Fibroblast of lung (primary cell): ENCODE results near the gene MGAT4A. TPM values are rescaled to one million over a fixed set of nuclear protein-coding genes. Genes with fewer than 3 reads are reported as not detected.

Source experiments
- DNase-seq, 2 donors: peaks; one replicate each; pipeline versions ENCODE4 v3.0.0 to v3.0.0-alpha.2; 2010; ENCODE audit warnings: low read depth in 2 of 2
- H2AFZ ChIP-seq: 2 replicates; pipeline ENCODE4 v1.5.1; 2012; ENCODE audit warnings: low read length, control low read depth, inconsistent platforms
- H3K27ac ChIP-seq: 2 replicates; pipeline ENCODE4 v1.5.1; 2011; ENCODE audit warnings: low read length, control low read depth; ENCODE audit not compliant: insufficient read depth
- H3K27me3 ChIP-seq: 2 replicates; pipeline ENCODE4 v1.5.1; 2011; ENCODE audit warnings: mild to moderate bottlenecking, low read length; ENCODE audit not compliant: control insufficient read depth, insufficient read depth
- H3K36me3 ChIP-seq: 2 replicates; pipeline ENCODE4 v1.5.1; 2011; ENCODE audit warnings: low read length; ENCODE audit not compliant: control insufficient read depth, insufficient read depth
- H3K4me1 ChIP-seq: 2 replicates; pipeline ENCODE4 v1.5.1; 2011; ENCODE audit warnings: low read length; ENCODE audit not compliant: control insufficient read depth, insufficient read depth; ENCODE audit errors: extremely low read depth
- H3K4me2 ChIP-seq: 2 replicates; pipeline ENCODE4 v1.5.1; 2011; ENCODE audit warnings: low read length, control low read depth; ENCODE audit not compliant: insufficient read depth; ENCODE audit errors: extremely low read depth
- H3K4me3 ChIP-seq, 4 experiments: fragments of 200-600 bp in 1 of 4; sonication (generic) in 1 of 4; replicated peaks in 1 of 4; 2 replicates each; pipeline ENCODE4 v1.5.1; 2011 to 2016; ENCODE audit warnings: low read length in 4 of 4, low read depth in 3 of 4, mild to moderate bottlenecking in 3 of 4, control low read depth in 2 of 4, inconsistent platforms in 1 of 4, mixed read lengths in 1 of 4; ENCODE audit not compliant: insufficient read depth in 1 of 4; ENCODE audit errors: control extremely low read depth in 1 of 4
- H3K79me2 ChIP-seq: 2 replicates; pipeline ENCODE4 v1.5.1; 2012; ENCODE audit warnings: mild to moderate bottlenecking, low read length, inconsistent platforms; ENCODE audit not compliant: control insufficient read depth, insufficient read depth
- H3K9ac ChIP-seq: 2 replicates; pipeline ENCODE4 v1.5.1; 2011; ENCODE audit warnings: mild to moderate bottlenecking, low read length, control low read depth; ENCODE audit not compliant: insufficient read depth
- H3K9me3 ChIP-seq: 2 replicates; pipeline ENCODE4 v1.5.1; 2012; ENCODE audit warnings: low read depth, low read length; ENCODE audit not compliant: control insufficient read depth, insufficient read depth
- H4K20me1 ChIP-seq: 2 replicates; pipeline ENCODE4 v1.5.1; 2011; ENCODE audit warnings: low read length; ENCODE audit not compliant: control insufficient read depth, insufficient read depth; ENCODE audit errors: extremely low read depth
- CTCF ChIP-seq, 2 donors: IDR thresholded peaks in 1 of 2; conservative IDR thresholded peaks in 1 of 2; 1 replicate in 1 of 2; 2 replicates in 1 of 2; pipeline ENCODE4 v1.5.1; 2011 to 2012; ENCODE audit warnings: low read length in 2 of 2, control low read depth in 1 of 2, inconsistent platforms in 1 of 2, low read depth in 1 of 2, mild to moderate bottlenecking in 1 of 2
- EZH2 ChIP-seq: IDR thresholded peaks from 2 replicates; pipeline ENCODE4 v1.5.1; 2012; ENCODE audit warnings: low read length, control low read depth, mild to moderate bottlenecking; ENCODE audit errors: missing control alignments
- polyA minus RNA-seq: library from RNA; depleted of rRNA, polyadenylated mRNA; stranded (reverse); fragments of >200 nt; gene quantifications from 2 replicates; pipeline ENCODE4 v1.2.3, GENCODE V29; 2011; ENCODE audit warnings: low replicate concordance
- polyA plus RNA-seq, 2 donors: library from polyadenylated mRNA; depleted of rRNA in 1 of 2; stranded (reverse) in 1 of 2; unstranded in 1 of 2; fragments of >200 nt; gene quantifications; 2 replicates each; pipeline ENCODE4 v1.2.1, GENCODE V29; 2011 to 2012; ENCODE audit warnings: missing spikeins in 1 of 2
- total RNA-seq: library from RNA; depleted of rRNA; stranded (reverse); fragments of >200 nt; gene quantifications from 2 replicates; pipeline ENCODE4 v1.2.1, GENCODE V29; 2014

MGAT4A gene
- total RNA-seq (0.17 and 0.26 TPM in 2 replicates), polyA plus RNA-seq (0.08 and 0.10 TPM in 2 replicates), polyA minus RNA-seq (not detected in 2 replicates)
- polyA plus RNA-seq (2012) = 0.12 TPM in 1 of 2 replicates, not detected in the other

GRCh38 chr2:98731041-98731893, at the start of gene MGAT4A:
Gene MGAT4A (minus strand): TSS chr2:98731132. CDS start chr2:98726332, 4,800 bp downstream.
- Histone ChIP-seq H3K4me2 (peak within 1 kb of the TSS; percentile 83), H3K4me1 (peaks cover 2% of the 10 kb centered on the region), H3K27ac (no peak within 1 kb of the TSS), H4K20me1 (no peaks in the 10 kb centered on the region), H3K4me3 (peak within 1 kb of the TSS in 3 of 4 experiments; percentile 40 to 54 (median 53)), H3K79me2 (no peaks in the 10 kb centered on the region), H3K9ac (peak within 1 kb of the TSS; percentile 28), H2AFZ (peak within 1 kb of the TSS; percentile 19), H3K27me3 (peaks cover 18% of the 10 kb centered on the region), H3K36me3 (no peaks in the 10 kb centered on the region), H3K9me3 (no peaks in the 10 kb centered on the region)
- peak; percentile 11 to 23 for DNase-seq
- TF ChIP-seq EZH2 = no peak
- no peak for TF ChIP-seq CTCF (conservative IDR thresholded peaks at IDR 0.05 in 1 of 2, IDR thresholded peaks at IDR 0.05 in 1 of 2; ENCODE audit: low read depth in 1 of 2, low read length in 2 of 2)

GRCh38 chr2:98778741-98779483, 48.0 kb upstream of the MGAT4A start:
- no peaks in the 10 kb centered on the region for H4K20me1 ChIP-seq
- H3K9me3 ChIP-seq = no peaks in the 10 kb centered on the region
- TF ChIP-seq CTCF (conservative IDR thresholded peaks at IDR 0.05 in 1 of 2, IDR thresholded peaks at IDR 0.05 in 1 of 2; ENCODE audit: low read depth in 1 of 2, low read length in 2 of 2) (no peak), EZH2 (no peak)

GRCh38 chr2:98778151-98778550, 47.2 kb upstream of the MGAT4A start:
- no peaks in the 10 kb centered on the region for H4K20me1 ChIP-seq
- no peak overlapping the region for H3K4me2 ChIP-seq
- DNase-seq = no peak
- TF ChIP-seq EZH2 (no peak), CTCF (conservative IDR thresholded peaks at IDR 0.05 in 1 of 2, IDR thresholded peaks at IDR 0.05 in 1 of 2; ENCODE audit: low read depth in 1 of 2, low read length in 2 of 2) (no peak)
- H3K27me3 ChIP-seq = no peaks in the 10 kb centered on the region
- H3K79me2 ChIP-seq = no peaks in the 10 kb centered on the region
- no peaks in the 10 kb centered on the region for H3K36me3 ChIP-seq
- no peaks in the 10 kb centered on the region for H3K4me1 ChIP-seq
- no peak overlapping the region for H3K4me3 ChIP-seq
- no peak overlapping the region for H3K27ac ChIP-seq
- H2AFZ ChIP-seq = no peak overlapping the region
- no peak overlapping the region for H3K9ac ChIP-seq
- no peaks in the 10 kb centered on the region for H3K9me3 ChIP-seq

More at GRCh38 chr2:98778741-98779483, 48.0 kb upstream of the MGAT4A start:
- no peak overlapping the region for H2AFZ ChIP-seq
- H3K27ac ChIP-seq = no peak overlapping the region
- H3K9ac ChIP-seq = no peak overlapping the region
- no peak for DNase-seq
- no peaks in the 10 kb centered on the region for H3K4me1 ChIP-seq
- no peak overlapping the region for H3K4me2 ChIP-seq
- H3K4me3 ChIP-seq = no peak overlapping the region
- H3K27me3 ChIP-seq = no peaks in the 10 kb centered on the region
- no peaks in the 10 kb centered on the region for H3K79me2 ChIP-seq
- H3K36me3 ChIP-seq = no peaks in the 10 kb centered on the region
